Stimulated activated CD4-positive, alpha-beta T cell treated with anti-CD3 and anti-CD28 coated beads, Interleukin-15, amount 100 ng/mL, for 1 hour (primary cell): ENCODE measurements around the gene NFATC4.
"Not testable (repeated sequence)": the region's sequence is repeated elsewhere in the genome, so short reads cannot be mapped to it uniquely, and the experiment has no call there.

Source experiments
- DNase-seq, 2 donors: peaks; one replicate each; pipeline ENCODE4 v3.0.0-alpha.2; 2020; ENCODE audit warnings: low read depth in 1 of 2, low spot score in 1 of 2

The NFATC4 gene

DNA sequence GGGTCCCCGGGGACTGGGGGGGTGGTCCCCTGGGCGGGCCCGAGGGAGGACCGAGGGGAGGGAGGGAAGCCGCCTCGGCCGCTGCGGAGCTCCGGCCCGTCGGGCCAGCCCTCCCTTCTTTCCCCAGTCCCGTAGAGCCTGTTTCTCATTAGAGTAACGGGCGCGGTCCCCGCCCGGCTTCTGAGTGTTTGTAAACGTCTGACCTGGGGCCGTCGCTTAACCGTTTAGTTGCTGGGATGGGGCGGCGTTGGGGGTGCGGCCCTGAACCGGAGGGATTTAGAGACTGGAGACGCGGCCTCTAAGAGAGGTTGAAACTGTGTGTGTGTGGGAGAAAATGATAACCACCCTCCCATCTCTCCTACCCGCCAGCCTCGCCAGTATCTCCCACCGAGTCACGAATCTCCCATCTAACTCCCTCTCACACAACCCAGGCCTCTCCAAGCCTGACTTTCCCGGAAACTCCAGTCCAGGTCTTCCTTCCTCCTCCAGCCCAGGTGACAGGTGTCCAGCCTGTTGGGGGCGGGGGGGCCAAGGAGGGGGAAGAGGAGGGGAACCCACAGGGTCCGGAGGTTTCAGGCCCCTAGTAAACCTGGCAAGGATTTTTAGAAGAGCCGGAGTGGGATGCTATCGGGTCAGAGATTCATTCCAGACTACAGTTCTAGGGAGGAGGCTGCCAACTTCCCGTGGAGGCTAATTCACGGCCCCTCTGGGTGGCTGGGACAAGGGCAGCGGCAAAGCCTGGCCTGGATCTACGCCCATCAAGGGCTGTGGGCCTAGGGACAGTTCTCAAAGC, 1.1 kb upstream of the NFATC4 start:
- peak in 1 of 2 donors; percentile 11 for DNase-seq

GRCh38 chr14:24368212-24368561, 203 bp downstream of the NFATC4 start:
- DNase-seq = no peak

GRCh38 chr14:24368562-24369252, 723 bp downstream of the NFATC4 start:
- no peak for DNase-seq

DNA sequence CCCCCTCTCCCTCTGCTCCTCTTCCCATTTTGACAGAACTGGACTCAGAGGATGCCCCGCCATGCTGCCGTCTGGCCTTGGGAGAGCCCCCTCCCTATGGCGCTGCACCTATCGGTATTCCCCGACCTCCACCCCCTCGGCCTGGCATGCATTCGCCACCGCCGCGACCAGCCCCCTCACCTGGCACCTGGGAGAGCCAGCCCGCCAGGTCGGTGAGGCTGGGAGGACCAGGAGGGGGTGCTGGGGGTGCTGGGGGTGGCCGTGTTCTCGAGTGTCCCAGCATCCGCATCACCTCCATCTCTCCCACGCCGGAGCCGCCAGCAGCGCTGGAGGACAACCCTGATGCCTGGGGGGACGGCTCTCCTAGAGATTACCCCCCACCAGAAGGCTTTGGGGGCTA, 1.5 kb downstream of the NFATC4 start:
- no peak for DNase-seq

DNA sequence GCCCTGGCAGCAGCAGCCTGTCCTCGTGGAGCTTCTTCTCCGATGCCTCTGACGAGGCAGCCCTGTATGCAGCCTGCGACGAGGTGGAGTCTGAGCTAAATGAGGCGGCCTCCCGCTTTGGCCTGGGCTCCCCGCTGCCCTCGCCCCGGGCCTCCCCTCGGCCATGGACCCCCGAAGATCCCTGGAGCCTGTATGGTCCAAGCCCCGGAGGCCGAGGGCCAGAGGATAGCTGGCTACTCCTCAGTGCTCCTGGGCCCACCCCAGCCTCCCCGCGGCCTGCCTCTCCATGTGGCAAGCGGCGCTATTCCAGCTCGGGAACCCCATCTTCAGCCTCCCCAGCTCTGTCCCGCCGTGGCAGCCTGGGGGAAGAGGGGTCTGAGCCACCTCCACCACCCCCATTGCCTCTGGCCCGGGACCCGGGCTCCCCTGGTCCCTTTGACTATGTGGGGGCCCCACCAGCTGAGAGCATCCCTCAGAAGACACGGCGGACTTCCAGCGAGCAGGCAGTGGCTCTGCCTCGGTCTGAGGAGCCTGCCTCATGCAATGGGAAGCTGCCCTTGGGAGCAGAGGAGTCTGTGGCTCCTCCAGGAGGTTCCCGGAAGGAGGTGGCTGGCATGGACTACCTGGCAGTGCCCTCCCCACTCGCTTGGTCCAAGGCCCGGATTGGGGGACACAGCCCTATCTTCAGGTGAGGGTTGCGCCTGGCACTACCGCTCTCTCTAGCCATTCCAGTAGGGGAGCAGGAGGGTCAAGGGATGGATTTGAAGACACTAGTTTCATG, 2.1 kb downstream of the NFATC4 start:
- DNase-seq = no peak

GRCh38 chr14:24370748-24371147, 2.8 kb downstream of the NFATC4 start:
- DNase-seq = no peak

- DNase-seq = not testable (repeated sequence)
Measured at GRCh38 chr14:24371605-24372004, 3.6 kb downstream of the NFATC4 start.

DNA sequence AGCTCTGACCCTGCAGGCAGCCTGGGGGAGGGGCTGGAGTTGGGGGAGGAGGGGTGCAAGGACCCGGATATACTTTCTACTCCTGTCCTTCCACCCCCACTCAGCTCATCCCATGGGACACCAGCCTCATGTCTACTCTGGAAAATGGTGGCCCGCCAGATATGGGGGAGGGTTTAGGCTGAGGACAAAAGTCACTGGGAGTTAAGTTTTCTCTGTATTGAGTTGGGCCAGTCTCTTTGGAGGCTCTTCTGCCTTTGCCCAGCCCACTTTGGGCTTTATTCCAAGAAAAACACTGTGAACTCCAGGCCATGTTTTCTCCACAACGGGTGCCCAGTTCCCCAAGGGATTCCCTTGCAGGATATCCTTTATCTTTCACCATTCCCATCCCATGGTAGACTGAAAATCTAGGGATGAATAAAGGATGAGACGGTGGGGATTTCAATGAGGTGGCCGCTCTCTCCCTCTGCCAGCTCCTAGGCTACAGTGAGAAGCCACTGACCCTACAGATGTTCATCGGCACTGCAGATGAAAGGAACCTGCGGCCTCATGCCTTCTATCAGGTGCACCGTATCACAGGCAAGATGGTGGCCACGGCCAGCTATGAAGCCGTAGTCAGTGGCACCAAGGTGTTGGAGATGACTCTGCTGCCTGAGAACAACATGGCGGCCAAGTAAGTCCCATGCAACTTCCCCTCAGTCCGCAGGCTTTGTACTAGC, 4.9 kb downstream of the NFATC4 start:
- no peak for DNase-seq

DNA sequence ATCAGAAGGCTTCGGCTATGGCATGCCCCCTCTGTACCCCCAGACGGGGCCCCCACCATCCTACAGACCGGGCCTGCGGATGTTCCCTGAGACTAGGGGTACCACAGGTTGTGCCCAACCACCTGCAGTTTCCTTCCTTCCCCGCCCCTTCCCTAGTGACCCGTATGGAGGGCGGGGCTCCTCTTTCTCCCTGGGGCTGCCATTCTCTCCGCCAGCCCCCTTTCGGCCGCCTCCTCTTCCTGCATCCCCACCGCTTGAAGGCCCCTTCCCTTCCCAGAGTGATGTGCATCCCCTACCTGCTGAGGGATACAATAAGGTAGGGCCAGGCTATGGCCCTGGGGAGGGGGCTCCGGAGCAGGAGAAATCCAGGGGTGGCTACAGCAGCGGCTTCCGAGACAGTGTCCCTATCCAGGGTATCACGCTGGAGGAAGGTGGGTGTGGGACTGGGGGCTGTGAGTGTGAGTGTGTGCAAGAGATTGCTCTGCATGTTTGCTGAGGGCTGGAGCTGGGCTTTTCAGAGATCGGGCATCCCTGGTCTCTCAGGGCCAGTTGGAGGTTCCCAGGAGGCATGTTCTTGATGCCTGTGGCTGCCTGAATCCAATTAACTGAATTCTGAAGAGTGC, 8.6 kb downstream of the NFATC4 start:
- DNase-seq = no peak

GRCh38 chr14:24377126-24377525, 9.1 kb downstream of the NFATC4 start:
- DNase-seq = no peak

- DNase-seq = no peak
Measured at GRCh38 chr14:24377657-24378056, 9.7 kb downstream of the NFATC4 start.

DNA sequence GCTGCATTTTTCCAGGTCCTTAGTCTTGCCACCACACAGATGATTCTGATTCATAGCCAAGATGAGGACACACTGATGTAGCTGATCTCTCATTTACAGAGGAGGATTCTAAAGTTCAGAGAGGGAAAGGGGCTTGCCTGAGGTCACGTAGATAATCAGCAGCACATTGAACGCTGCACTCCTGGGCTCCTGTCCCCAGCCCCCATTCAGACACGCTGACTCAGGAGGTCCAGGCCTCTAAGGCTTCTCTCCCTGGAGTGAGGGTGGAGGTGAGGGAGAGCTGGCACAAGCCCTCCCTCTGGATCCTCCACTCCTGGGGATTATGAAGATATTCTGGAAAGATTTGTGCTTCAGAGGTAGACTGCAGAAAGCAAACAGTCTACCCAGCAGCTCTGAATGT, 10.3 kb downstream of the NFATC4 start:
- DNase-seq = no peak

- no peak for DNase-seq
Measured at GRCh38 chr14:24378981-24379906, 11.3 kb downstream of the NFATC4 start.

DNA sequence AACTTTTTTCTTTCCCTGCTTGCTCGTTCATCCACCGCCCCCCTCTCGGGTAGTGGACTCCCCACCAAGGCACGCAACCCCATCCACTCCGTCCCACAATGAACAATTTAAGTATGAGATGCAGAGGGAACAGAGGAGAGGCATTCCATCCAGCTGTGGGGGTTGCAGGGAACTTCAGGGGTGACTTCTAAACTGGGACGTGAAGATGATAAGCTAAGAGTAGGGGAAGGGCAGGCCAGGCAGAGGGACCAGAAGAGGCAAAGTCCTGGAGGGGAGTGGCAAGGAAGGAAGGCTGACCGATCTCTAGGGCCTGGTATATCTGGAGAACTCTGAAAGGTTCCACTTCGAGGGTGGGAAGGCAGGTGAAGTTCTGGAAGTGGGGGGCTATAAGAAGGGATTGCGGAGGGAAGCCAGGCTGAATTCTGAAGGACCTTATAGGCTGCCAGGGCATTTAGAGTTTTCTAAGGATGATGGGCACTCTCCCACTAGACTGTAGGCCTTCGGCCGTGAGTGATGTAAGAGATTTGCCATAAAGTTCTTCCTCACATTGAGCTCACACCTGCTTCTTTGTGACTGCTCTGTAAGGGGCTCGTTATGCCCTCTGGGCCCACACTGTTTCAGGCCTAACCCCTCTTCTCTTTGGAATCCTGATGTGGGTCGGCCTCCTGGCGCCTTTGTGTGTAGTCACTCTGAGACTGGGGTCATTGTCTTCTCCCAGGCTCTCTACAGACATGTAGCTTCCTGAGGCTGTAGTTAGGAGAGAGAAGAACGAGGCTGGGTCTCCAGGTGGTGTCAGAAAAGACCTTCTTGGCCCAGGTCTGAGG, 12.1 kb downstream of the NFATC4 start:
- no peak for DNase-seq

- DNase-seq = no peak
Measured at GRCh38 chr14:24381363-24382063, 13.5 kb downstream of the NFATC4 start.

GRCh38 chr14:24382064-24382371, 14.0 kb downstream of the NFATC4 start:
- no peak for DNase-seq

GRCh38 chr14:24384169-24384568, 16.2 kb downstream of the NFATC4 start:
- DNase-seq = no peak

DNA sequence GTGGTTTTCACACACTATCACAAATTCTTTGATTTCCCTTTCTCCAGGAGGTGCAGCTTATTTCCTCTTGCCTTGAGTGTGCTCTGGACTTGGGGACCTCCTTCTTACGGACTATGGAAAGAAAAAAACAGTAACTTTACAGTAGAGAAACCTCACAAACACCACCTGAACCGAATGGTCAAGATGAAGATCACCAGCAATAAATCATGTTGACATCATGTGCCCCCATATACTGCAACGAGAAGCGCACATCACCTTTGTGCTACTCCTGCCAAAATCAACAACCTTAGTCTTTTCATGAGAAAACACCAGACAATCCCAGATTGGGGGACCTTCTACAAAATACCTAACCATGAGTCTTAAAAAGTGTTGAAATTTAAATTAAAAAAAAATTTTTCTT, 17.5 kb downstream of the NFATC4 start:
- no peak for DNase-seq

DNA sequence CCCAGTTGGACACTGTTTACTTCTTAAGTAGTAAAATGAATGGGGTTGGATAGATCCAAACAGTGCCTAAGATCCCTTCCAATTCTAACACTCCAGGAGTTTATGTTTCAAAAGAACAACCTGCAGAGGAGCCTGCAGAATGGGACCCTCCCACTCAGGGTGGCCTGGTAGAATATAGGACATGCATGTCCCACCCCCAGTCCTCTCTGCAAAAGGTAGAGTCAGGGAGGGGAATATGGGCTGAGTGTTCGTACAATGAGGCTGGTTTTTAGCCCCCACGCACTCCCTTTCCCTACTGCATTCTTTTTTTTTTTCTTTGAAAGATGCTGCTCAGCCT, 19.0 kb downstream of the NFATC4 start:
- DNase-seq = no peak
